ENCODE measurements around the gene SLC66A1. TPM values are rescaled to one million over a fixed set of nuclear protein-coding genes. Genes with fewer than 3 reads are reported as not detected.

The SLC66A1 gene
- total RNA-seq, 2 experiments from 2014 or later = 3.6 TPM

GRCh38 chr1:19339214-19339861 is 27.2 kb downstream of the SLC66A1 start:
- Mint-ChIP-seq H3K27ac (no peak overlapping the region), H3K9me3 (no peaks in the 10 kb centered on the region), H3K36me3 (ENCODE audit: low read depth) (peaks cover 25% of the 10 kb centered on the region), H3K27me3 (no peaks in the 10 kb centered on the region), H3K4me1 (ENCODE audit: low read depth) (peaks cover 22% of the 10 kb centered on the region), H3K4me3 (no peak overlapping the region)
- intact Hi-C loops (cut with micrococcal nuclease) = no loop called here
- DNase-seq (no peak), ATAC-seq (no peak)
- CTCF ChIA-PET = interaction anchor here (1.1 kb wide), 2 partner anchors 8 to 243 kb away, joined by 3 read pairs; no protein-coding TSS in a partner anchor
- no peak for TF ChIP-seq CTCF (IDR thresholded peaks at IDR 0.05)
- POLR2A ChIA-PET = no interaction called here

GRCh38 chr1:19340387-19340937 is 28.3 kb downstream of the SLC66A1 start:
- ATAC-seq (no peak), DNase-seq (no peak)
- Mint-ChIP-seq H3K27me3 (no peaks in the 10 kb centered on the region), H3K36me3 (ENCODE audit: low read depth) (peaks cover 25% of the 10 kb centered on the region), H3K4me1 (ENCODE audit: low read depth) (peaks cover 22% of the 10 kb centered on the region), H3K27ac (no peak overlapping the region), H3K9me3 (no peaks in the 10 kb centered on the region), H3K4me3 (no peak overlapping the region)
- TF ChIP-seq CTCF (IDR thresholded peaks at IDR 0.05) = no peak
- intact Hi-C loops (cut with micrococcal nuclease) = loop anchor here (10.0 kb wide), 1 partner anchor 314 kb away; no protein-coding TSS in a partner anchor
- ChIA-PET CTCF (interaction anchor here (0.9 to 2.7 kb wide), 5 partner anchors 19 to 313 kb away, joined by 3 to 7 read pairs (median 3); no protein-coding TSS in a partner anchor), POLR2A (no interaction called here)

- no peaks in the 10 kb centered on the region for H3K27me3 Mint-ChIP-seq
- ATAC-seq (peak; percentile 86), DNase-seq (peak; percentile 88)
- no peak overlapping the region for H3K4me3 Mint-ChIP-seq
- no peaks in the 10 kb centered on the region for H3K9me3 Mint-ChIP-seq
- H3K4me1 Mint-ChIP-seq (ENCODE audit: low read depth) = peaks cover 15% of the 10 kb centered on the region
- peak overlapping the region; percentile 57 for H3K27ac Mint-ChIP-seq
- TF ChIP-seq CTCF (IDR thresholded peaks at IDR 0.05) = peak; percentile 92
- intact Hi-C loops (cut with micrococcal nuclease) = loop anchor here (10.0 kb wide), 1 partner anchor 313 kb away; no protein-coding TSS in a partner anchor
- CTCF ChIA-PET = interaction anchor here (0.5 to 2.7 kb wide), 18 partner anchors 8 to 319 kb away, joined by 3 to 10 read pairs (median 3); no protein-coding TSS in a partner anchor
- POLR2A ChIA-PET = interaction anchor here (0.6 kb wide), 1 partner anchor 434 kb away, joined by 3 read pairs; no protein-coding TSS in a partner anchor
- peaks cover 25% of the 10 kb centered on the region for H3K36me3 Mint-ChIP-seq (ENCODE audit: low read depth)
Measured at GRCh38 chr1:19341201-19342061, 29.3 kb downstream of the SLC66A1 start.

GRCh38 chr1:19342062-19342750 is 30.1 kb downstream of the SLC66A1 start:
- intact Hi-C loops (cut with micrococcal nuclease) = loop anchor here (10.0 kb wide), 1 partner anchor 313 kb away; no protein-coding TSS in a partner anchor
- ATAC-seq (no peak), DNase-seq (no peak)
- POLR2A ChIA-PET = interaction anchor here (0.6 to 0.8 kb wide), 2 partner anchors 91 to 433 kb away, joined by 3 read pairs; partner anchors contain the start of genes EMC1 and MRTO4
- Mint-ChIP-seq H3K27ac (no peak overlapping the region), H3K4me1 (ENCODE audit: low read depth) (peaks cover 7% of the 10 kb centered on the region), H3K4me3 (no peak overlapping the region), H3K36me3 (ENCODE audit: low read depth) (peaks cover 24% of the 10 kb centered on the region), H3K9me3 (no peaks in the 10 kb centered on the region), H3K27me3 (no peaks in the 10 kb centered on the region)
- CTCF ChIA-PET = interaction anchor here (0.7 to 2.7 kb wide), 14 partner anchors 9 to 319 kb away, joined by 3 to 10 read pairs (median 4); no protein-coding TSS in a partner anchor
- no peak for TF ChIP-seq CTCF (IDR thresholded peaks at IDR 0.05)

All from activated CD8-positive, alpha-beta T cell treated with anti-CD3 and anti-CD28 coated beads for 36 hours (primary cell).